Stimulated activated naive CD8-positive, alpha-beta T cell treated with anti-CD3 and anti-CD28 coated beads, Interleukin-15, amount 100 ng/mL, for 72 hours (primary cell): Measurements from ENCODE around the gene REEP3.
"Not testable (repeated sequence)": the region's sequence is repeated elsewhere in the genome, so short reads cannot be mapped to it uniquely, and the experiment has no call there.

Source experiments
- ATAC-seq: fragments of 150-1000 bp; cut with Tn5 transposase; 2 replicates; pipeline ENCODE4 v1.10.0; 2021; ENCODE audit warnings: mild to moderate bottlenecking, moderate library complexity
- DNase-seq, 2 donors: peaks; one replicate each; pipeline ENCODE4 v3.0.0; 2021 to 2022
- H3K27ac Mint-ChIP-seq, 2 donors: one replicate each; pipeline ENCODE4 v1.8.0; 2022; ENCODE audit warnings: mild to moderate bottlenecking in 2 of 2, mixed read lengths in 2 of 2, moderate library complexity in 2 of 2
- H3K27me3 Mint-ChIP-seq: one replicate; pipeline ENCODE4 v1.8.0; 2022; ENCODE audit warnings: mixed read lengths
- H3K4me1 Mint-ChIP-seq: one replicate; pipeline ENCODE4 v1.8.0; 2022; ENCODE audit warnings: mild to moderate bottlenecking, mixed read lengths
- H3K4me3 Mint-ChIP-seq, 2 donors: one replicate each; pipeline ENCODE4 v1.8.0; 2022; ENCODE audit warnings: mild to moderate bottlenecking in 2 of 2, mixed read lengths in 2 of 2, moderate library complexity in 1 of 2
- H3K9me3 Mint-ChIP-seq, 2 donors: one replicate each; pipeline ENCODE4 v1.8.0; 2022; ENCODE audit warnings: mixed read lengths in 2 of 2

Gene REEP3

DNA sequence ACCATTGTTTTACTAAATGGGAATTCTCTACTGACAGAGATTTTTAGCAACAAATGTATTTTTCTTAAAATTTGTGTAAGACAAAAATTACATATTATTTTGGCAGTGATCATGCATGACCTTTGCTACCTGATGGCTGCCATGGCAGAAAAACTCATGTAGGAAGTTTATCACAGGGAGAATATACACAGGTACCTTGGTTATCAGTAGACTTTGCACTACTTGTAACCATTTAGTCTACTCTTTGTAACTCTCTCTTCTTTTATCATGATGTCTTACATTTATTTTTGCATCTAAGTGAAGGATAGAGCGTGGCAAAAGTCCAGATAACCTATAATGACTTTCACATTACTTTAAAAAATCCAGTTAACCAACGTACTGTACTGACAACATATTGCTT is 34.1 kb downstream of the REEP3 start:
- no peak for DNase-seq
- Mint-ChIP-seq H3K27me3 (no peaks in the 10 kb centered on the region), H3K4me1 (peaks cover 25% of the 10 kb centered on the region), H3K4me3 (no peak overlapping the region), H3K9me3 (no peaks in the 10 kb centered on the region), H3K27ac (peak overlapping the region in 1 of 2 donors; percentile 47)
- ATAC-seq = no peak

DNA sequence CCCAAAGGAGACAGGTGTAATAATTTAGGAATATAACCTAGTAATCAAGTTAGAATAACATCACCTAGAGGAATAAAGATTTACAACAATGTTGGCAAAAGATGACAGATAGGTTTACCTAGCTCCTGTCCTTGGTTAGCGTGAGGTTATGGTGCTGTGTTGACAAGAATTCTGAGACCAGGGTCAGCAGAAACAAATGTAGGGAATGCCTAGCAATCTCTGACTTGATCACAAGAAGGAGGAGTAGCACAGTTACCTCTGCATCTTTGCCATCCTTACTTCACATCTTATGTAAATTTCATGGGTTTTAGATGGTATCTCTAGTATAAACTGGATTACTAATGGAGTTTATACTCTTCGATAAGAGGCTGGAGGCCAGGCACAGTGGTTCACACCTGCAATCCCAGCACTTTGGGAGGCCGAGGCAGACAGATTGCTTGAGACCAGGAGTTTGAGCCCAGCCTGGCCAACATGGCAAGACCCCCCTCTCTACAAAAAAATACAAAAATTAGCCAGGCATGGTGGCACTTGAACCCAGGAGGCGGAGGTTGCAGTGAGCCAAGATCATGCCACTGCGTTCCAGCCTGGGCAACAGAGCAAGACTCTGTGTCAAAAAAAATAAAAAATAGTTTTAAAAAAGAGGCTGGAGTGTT is 37.1 kb downstream of the REEP3 start:
- Mint-ChIP-seq H3K27ac (no peak overlapping the region), H3K9me3 (no peaks in the 10 kb centered on the region), H3K27me3 (no peaks in the 10 kb centered on the region), H3K4me3 (no peak overlapping the region), H3K4me1 (peaks cover 18% of the 10 kb centered on the region)
- ATAC-seq = no peak
- no peak for DNase-seq

- DNase-seq (no peak), ATAC-seq (no peak)
- no peaks in the 10 kb centered on the region for H3K27me3 Mint-ChIP-seq
- H3K4me3 Mint-ChIP-seq = no peak overlapping the region
- H3K27ac Mint-ChIP-seq = peak overlapping the region in 1 of 2 donors; percentile 14
- no peaks in the 10 kb centered on the region for H3K9me3 Mint-ChIP-seq
- H3K4me1 Mint-ChIP-seq = no peaks in the 10 kb centered on the region
Observed at GRCh38 chr10:63561341-63561740, 40.1 kb downstream of the REEP3 start.

GRCh38 chr10:63562391-63562790 is 41.2 kb downstream of the REEP3 start:
- H3K27ac Mint-ChIP-seq = no peak overlapping the region
- no peak overlapping the region for H3K4me3 Mint-ChIP-seq
- DNase-seq (no peak), ATAC-seq (no peak)
- H3K9me3 Mint-ChIP-seq = no peaks in the 10 kb centered on the region
- H3K4me1 Mint-ChIP-seq = no peaks in the 10 kb centered on the region
- H3K27me3 Mint-ChIP-seq = no peaks in the 10 kb centered on the region

DNA sequence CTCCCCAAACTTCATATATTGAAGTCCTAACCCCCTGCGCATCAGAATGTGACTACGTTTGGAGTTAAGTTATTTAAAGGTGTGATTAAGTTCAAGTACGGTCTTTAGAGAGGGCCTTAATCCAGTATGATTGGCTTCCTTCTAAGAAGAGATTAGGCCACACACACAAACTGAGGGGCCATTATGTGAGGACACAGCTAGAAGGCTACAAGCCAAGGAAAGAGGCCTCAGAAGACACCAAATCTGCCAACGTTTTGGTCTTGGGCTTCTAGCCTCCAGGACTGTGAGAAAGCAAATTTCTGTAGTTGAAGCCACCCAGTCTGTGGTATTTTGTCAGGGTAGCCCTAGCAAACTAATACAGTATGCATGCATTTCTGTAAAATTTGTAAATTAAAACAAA is 41.7 kb downstream of the REEP3 start:
- Mint-ChIP-seq H3K27ac (no peak overlapping the region), H3K4me3 (no peak overlapping the region), H3K4me1 (no peaks in the 10 kb centered on the region), H3K27me3 (no peaks in the 10 kb centered on the region), H3K9me3 (no peaks in the 10 kb centered on the region)
- no peak for DNase-seq
- no peak for ATAC-seq

DNA sequence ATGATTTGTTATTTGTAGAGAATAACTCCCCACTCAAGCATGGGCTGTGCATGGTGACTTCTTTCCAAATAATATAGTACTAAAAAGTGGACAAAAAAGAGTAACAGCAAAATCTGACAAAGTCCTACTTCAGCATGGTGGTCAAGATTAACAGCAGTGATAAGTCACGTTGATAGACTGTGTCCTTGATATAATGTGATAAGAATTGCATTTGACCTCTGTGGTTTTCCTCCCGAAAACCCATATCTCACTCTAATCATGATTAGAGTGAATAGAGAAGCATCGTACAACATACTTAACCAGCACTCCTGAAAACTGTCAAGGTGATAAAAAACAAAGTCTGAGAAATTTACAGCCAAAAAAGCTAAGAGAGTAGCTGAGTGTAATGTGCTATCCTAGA is 42.4 kb downstream of the REEP3 start:
- no peak for ATAC-seq
- DNase-seq = no peak
- no peak overlapping the region for H3K27ac Mint-ChIP-seq

GRCh38 chr10:63564731-63565130 is 43.5 kb downstream of the REEP3 start:
- ATAC-seq, H3K27me3 Mint-ChIP-seq, H3K4me3 Mint-ChIP-seq, DNase-seq, H3K9me3 Mint-ChIP-seq, H3K27ac Mint-ChIP-seq, H3K4me1 Mint-ChIP-seq: not testable (repeated sequence)

More for the DNA sequence above, 42.4 kb downstream of the REEP3 start:
- no peaks in the 10 kb centered on the region for H3K4me1 Mint-ChIP-seq
- H3K9me3 Mint-ChIP-seq = no peaks in the 10 kb centered on the region
- no peaks in the 10 kb centered on the region for H3K27me3 Mint-ChIP-seq
- H3K4me3 Mint-ChIP-seq = no peak overlapping the region

DNA sequence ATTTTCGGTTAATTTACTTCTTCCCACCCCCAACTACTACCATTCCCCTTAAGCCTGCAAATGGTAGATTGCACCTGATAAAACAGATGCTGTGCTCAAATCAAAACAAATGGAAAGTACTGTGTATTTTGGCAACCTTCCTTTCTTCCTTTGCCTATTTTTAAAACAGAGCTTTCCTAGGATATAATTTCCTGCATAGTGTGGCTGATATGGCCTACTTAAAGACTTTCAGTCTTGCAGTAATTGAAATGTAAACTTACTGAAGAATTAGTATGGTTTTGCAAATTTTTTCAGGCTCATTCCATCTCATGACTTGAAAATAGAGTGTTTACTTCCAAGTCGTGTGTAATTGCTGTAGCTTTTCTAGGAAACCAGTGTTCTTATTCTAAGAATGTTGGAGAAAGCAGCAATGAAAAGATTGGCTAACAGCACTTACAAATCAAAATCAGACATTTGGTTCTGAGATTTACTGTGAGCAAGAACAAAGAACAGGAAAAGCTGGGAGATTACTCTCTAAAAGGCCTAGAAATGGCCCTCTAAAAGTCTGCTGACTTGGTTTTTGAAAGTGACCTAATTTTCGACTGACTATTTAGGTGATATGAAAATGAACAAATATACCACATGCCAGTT is 52.0 kb downstream of the REEP3 start:
- Mint-ChIP-seq H3K27ac (peak overlapping the region in 1 of 2 donors; percentile 27), H3K9me3 (no peaks in the 10 kb centered on the region), H3K4me1 (peaks cover 15% of the 10 kb centered on the region), H3K27me3 (no peaks in the 10 kb centered on the region), H3K4me3 (no peak overlapping the region)
- ATAC-seq = peak; percentile 26
- DNase-seq = no peak

GRCh38 chr10:63574011-63574410 is 52.8 kb downstream of the REEP3 start:
- DNase-seq (no peak), ATAC-seq (no peak)
- Mint-ChIP-seq H3K9me3 (no peaks in the 10 kb centered on the region), H3K27ac (no peak overlapping the region), H3K4me1 (peaks cover 15% of the 10 kb centered on the region), H3K4me3 (no peak overlapping the region), H3K27me3 (no peaks in the 10 kb centered on the region)

DNA sequence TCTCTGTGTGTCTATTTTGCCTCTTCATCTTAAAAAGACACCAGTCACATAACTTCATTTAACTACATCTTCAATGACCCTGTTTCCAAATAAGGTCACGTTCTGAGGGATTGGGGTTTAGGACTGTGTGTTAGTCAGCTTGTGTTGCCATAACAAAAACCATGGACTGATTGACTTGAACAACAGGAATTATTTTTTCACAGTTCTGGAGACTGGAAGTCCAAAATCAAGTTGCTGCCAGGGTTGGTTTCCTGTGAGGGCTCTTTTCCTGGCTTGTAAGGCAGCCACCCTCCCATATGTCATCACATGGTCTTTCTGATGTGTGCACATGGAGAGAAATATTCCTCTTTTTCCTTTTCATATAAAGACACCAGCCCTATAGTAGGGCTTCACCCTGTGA is 55.3 kb downstream of the REEP3 start:
- Mint-ChIP-seq H3K27me3 (no peaks in the 10 kb centered on the region), H3K27ac (no peak overlapping the region), H3K4me1 (peaks cover 15% of the 10 kb centered on the region), H3K4me3 (no peak overlapping the region), H3K9me3 (no peaks in the 10 kb centered on the region)
- DNase-seq (no peak), ATAC-seq (no peak)

GRCh38 chr10:63578501-63578900 is 57.3 kb downstream of the REEP3 start:
- Mint-ChIP-seq H3K4me3 (no peak overlapping the region), H3K9me3 (no peaks in the 10 kb centered on the region), H3K27me3 (no peaks in the 10 kb centered on the region), H3K27ac (no peak overlapping the region), H3K4me1 (peaks cover under 1% of the 10 kb centered on the region)
- DNase-seq (no peak), ATAC-seq (no peak)

DNA sequence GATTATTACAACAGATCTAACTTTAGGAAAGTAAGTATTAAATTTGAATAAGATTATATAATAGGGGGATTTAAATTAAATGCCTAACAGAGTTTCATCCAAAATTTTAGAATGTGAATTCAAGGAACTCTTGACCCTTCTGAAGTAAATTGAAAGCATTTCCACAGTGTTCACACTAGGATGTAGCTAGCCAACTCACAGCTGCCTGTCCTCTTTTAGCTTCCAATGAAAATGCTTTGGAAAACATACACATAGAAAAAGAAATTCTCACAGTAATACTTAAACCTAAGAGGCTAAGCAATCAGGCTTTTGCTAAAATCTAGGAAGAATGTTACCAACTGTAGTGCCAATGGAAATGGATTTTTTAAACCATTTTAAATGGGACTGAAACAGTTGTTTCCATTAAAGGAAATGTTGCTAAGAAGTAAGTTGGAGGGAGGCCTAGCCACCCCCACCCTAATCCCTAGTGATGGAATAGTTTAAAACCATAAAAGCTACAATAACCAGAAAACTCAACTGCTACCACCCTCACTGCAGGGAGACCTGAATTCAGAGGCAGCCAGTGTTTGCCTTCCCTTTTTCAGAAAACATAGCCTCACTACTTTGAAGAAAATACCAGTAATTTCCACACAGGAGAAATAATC is 58.3 kb downstream of the REEP3 start:
- H3K27ac Mint-ChIP-seq = no peak overlapping the region
- DNase-seq (no peak), ATAC-seq (no peak)
- H3K4me3 Mint-ChIP-seq = no peak overlapping the region
- H3K4me1 Mint-ChIP-seq = no peaks in the 10 kb centered on the region
- no peaks in the 10 kb centered on the region for H3K9me3 Mint-ChIP-seq
- H3K27me3 Mint-ChIP-seq = no peaks in the 10 kb centered on the region

GRCh38 chr10:63582690-63583089 is 61.5 kb downstream of the REEP3 start:
- no peak for DNase-seq
- Mint-ChIP-seq H3K27me3 (no peaks in the 10 kb centered on the region), H3K9me3 (no peaks in the 10 kb centered on the region), H3K27ac (peak overlapping the region in 1 of 2 donors; percentile 43), H3K4me1 (no peaks in the 10 kb centered on the region), H3K4me3 (no peak overlapping the region)
- ATAC-seq = no peak

DNA sequence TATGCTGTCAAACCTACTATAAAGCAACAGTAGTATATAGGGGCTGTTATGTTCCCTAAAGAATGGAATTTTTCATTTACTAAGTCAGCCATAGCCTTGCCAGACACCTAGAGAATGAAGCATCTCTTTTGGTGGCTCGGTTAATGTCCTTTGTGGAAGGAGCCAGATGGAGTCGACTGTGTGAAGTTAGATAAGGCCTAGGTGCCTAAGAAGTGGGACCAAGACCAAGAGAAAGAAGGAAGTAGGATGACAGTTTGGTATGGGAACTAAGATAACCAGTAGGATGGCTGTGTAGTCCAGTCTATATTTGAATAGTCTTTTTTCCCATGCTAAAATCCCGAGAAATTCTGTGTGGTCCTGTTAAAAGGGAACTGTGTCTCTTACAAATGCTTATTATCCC is 62.2 kb downstream of the REEP3 start:
- no peak overlapping the region for H3K27ac Mint-ChIP-seq
- no peaks in the 10 kb centered on the region for H3K27me3 Mint-ChIP-seq
- no peaks in the 10 kb centered on the region for H3K9me3 Mint-ChIP-seq
- H3K4me3 Mint-ChIP-seq = no peak overlapping the region
- no peak for DNase-seq
- ATAC-seq = no peak
- no peaks in the 10 kb centered on the region for H3K4me1 Mint-ChIP-seq

DNA sequence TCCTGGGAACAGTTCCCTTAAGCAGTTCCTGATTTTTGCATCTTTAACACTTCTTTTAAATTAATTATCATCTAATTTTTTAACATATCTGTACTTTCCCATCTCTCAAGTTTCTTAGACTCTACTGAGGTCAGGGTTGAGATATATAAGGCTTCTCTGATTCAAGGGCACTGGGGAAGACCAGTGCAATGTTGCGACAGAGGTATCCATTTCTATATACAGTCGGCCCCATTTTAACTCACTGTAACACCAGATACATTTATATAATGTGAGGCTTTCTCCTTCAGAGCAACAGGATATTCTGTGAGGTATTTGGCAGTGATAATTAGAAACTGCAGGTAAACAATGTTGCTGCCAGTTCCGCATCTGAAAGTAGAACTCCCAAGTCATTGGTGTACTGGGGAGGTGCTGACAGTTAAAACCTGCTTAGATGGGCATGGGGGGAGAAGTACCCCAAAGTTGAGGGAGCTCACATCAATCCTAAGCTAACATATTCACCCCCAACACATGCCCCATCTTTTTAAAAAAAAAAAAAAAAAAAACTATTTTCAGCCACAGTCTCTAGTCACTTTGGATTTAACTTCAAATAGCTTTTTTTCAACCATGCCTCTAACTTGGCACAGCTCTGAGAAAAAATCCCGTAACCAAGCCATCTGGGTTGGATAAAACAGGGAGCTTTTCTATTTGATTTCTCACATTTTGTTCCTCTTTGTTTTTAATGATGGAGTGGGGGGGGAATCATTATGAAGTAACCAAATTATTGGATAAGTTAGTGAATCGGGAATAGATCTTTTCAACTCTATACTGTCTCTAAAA is 62.9 kb downstream of the REEP3 start:
- no peaks in the 10 kb centered on the region for H3K27me3 Mint-ChIP-seq
- H3K4me3 Mint-ChIP-seq = no peak overlapping the region
- no peaks in the 10 kb centered on the region for H3K9me3 Mint-ChIP-seq
- no peak overlapping the region for H3K27ac Mint-ChIP-seq
- ATAC-seq = no peak
- no peaks in the 10 kb centered on the region for H3K4me1 Mint-ChIP-seq
- no peak for DNase-seq

- Mint-ChIP-seq H3K4me3 (no peak overlapping the region), H3K27me3 (no peaks in the 10 kb centered on the region), H3K9me3 (no peaks in the 10 kb centered on the region), H3K4me1 (no peaks in the 10 kb centered on the region), H3K27ac (no peak overlapping the region)
- no peak for ATAC-seq
- no peak for DNase-seq
Observed at GRCh38 chr10:63584725-63585035, 63.5 kb downstream of the REEP3 start.
